CD4-positive, alpha-beta T cell treated with Interleukin-15 for 1 hour (primary cell): ENCODE results near the gene NBEA.
A peak's percentile ranks its signal among the peaks of the same experiment; 100 is the strongest.
"Not testable (repeated sequence)": the region's sequence is repeated elsewhere in the genome, so short reads cannot be mapped to it uniquely, and the experiment has no call there.

ENCODE experiments used
- DNase-seq: peaks from one replicate; pipeline ENCODE4 v3.0.0-alpha.2; 2020

Gene NBEA, protein sequence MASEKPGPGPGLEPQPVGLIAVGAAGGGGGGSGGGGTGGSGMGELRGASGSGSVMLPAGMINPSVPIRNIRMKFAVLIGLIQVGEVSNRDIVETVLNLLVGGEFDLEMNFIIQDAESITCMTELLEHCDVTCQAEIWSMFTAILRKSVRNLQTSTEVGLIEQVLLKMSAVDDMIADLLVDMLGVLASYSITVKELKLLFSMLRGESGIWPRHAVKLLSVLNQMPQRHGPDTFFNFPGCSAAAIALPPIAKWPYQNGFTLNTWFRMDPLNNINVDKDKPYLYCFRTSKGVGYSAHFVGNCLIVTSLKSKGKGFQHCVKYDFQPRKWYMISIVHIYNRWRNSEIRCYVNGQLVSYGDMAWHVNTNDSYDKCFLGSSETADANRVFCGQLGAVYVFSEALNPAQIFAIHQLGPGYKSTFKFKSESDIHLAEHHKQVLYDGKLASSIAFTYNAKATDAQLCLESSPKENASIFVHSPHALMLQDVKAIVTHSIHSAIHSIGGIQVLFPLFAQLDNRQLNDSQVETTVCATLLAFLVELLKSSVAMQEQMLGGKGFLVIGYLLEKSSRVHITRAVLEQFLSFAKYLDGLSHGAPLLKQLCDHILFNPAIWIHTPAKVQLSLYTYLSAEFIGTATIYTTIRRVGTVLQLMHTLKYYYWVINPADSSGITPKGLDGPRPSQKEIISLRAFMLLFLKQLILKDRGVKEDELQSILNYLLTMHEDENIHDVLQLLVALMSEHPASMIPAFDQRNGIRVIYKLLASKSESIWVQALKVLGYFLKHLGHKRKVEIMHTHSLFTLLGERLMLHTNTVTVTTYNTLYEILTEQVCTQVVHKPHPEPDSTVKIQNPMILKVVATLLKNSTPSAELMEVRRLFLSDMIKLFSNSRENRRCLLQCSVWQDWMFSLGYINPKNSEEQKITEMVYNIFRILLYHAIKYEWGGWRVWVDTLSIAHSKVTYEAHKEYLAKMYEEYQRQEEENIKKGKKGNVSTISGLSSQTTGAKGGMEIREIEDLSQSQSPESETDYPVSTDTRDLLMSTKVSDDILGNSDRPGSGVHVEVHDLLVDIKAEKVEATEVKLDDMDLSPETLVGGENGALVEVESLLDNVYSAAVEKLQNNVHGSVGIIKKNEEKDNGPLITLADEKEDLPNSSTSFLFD (N-terminal part only)

DNA sequence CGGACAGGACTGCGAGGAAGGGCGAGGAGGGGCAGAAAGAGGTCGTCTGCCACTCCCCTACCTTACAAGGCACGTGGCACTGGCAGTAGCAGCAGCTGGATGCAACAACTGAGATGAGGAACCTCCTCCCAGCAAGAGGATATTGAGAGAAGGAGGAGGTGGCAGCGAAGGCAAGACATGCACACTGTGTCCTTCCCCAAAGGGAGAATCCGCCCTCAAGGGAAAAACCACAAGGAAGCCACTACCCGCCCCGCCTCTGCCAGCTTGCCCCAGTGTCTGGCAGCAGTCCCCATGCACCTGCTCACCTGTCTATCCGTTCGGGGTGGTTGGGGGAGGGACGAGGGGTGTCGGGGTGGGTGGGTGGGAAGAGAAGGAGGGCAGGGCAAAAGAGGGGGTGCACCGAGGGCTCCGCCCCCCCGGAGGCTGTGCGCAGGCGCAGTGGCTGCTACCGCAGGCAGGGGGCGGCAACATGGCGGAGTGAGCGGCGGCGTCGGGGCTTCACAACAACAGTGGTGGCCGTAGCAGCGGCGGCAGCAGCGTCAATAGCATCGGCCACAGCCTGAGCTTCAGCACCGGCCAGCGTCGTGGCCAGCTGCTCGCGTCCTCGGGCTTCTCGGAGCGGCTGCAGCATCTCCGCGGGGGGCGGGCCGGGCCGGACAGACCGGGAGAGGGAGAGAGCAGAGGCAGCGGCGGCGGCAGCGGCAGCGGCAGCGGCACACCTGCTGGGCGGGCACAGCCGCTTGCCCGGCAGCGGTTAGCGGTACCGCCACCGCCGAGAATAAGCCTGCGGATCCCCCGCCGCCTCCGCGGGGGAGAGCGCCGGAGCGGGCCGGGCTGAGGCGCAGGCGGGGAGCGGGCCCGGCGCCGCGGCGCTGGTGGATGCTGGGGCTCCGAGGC is at the start of gene NBEA:
NBEA (plus strand) TSS at position 436 of the 897 bp plus-strand sequence. CDS start 551 bp downstream, outside the sequence.
- peak; percentile 84 for DNase-seq

DNA sequence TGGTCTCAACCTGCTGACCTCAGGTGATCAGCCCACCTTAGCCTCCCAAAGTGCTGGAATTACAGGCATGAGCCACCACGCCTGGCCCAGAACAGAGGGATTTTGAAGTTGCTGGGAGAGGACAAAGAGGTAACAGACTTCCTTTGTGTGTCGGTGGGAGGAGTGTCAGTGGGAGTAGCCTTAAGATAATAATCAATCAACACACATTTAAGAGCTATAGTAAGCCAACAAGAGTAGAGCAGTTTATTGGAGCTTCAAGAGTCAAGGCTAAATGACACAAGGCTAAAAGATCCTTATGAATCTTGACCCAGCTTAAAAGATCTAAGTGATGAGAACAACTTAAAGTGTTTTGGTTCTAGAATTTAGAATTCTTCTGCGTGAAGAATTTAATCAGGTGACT is 47.3 kb upstream of the NBEA start:
- no peak for DNase-seq

DNA sequence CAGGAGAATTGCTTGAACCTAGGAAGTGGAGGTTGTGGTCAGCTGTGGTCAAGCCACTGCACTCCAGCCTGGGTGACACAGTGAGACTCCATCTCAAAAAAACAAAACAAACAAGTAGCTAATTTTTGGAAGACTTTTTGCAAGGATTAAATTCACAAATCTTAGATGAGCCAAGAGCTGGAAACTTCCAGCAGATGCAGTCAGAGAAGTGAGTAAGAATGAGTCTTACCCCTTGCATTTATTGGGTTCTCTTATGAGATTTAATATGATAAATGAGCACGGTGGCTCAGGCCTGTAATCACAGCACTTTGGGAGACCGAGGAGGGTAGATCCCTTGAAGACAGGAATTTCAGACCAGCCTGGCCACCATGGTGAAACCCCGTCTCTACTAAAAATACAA is 44.9 kb upstream of the NBEA start:
- DNase-seq = no peak

DNA sequence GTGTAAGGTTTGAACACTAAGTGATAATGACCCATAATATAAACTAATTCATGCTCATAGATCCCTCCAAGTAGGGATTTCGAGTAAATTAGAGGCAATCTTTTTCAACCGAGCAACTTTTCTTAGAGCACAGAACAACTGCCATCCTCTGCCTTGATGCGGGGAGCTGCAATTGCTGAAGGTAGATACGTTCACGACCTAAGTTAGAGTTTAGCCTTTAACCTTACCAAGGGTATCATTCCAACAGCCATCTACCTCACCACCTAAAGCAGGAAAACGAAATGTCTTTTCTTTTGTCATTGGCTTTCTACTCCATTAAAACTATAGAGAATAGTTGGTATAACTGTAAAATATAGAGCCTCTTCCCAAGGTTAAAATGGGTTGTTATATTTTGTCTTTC is 42.2 kb upstream of the NBEA start:
- no peak for DNase-seq

DNA sequence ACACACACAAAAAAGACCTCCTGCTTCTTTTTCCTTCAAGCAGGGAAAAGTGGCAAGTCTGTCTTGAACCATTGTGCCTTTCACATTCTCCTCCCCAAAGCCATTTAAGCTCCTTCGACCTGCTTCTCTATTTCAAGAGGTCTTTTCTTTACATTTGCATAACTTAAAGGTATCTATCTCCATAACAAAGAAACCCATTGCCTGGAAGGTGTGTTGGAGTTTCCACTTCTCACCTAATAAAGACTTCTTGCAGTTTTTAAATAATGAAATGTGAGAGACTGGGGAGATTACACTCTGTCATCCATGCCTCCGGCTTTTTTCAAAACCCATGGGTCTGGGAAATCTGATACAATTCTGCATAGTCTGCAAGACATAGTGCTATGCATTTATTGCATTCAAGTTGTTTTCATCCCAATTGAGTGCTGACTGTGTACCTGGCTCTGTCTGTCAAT is 41.8 kb upstream of the NBEA start:
- DNase-seq = no peak

DNA sequence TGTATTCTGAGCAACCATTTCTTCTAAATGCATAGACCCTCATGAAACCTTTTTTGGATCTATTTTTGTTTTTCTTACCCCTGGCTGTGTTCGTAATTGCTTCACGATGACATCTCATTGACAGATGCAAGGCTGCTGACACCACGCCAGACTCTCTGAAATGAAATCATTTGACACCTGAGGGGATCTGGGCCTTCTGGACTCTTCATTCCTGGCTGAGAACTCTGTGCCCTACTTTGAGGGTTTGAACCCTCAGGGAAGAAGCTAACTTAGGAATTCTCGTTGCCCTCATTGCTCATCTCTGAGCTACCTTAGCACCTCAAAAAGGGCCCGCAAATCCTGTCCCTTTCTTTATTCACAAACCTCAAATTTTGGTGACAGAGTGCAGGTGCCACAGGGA is 40.5 kb upstream of the NBEA start:
- no peak for DNase-seq

DNA sequence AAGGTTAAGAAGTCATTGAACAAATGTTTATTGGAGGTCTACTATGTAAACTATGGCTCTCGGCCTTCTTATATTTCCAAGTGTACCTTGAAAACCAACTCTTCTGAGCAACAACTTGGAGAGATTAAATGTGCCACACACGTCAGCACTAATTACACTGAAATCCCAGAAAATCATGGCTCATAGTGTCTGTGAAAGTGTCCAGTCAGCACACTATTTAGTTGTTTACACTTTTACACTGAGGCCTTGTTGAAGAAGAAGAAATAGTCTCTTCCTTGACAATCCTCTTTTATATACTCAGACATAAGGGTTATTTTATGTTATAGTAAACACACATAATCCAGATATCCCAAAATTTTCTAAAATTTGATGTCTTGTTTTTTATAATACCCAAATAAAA is 30.9 kb upstream of the NBEA start:
- DNase-seq = no peak

DNA sequence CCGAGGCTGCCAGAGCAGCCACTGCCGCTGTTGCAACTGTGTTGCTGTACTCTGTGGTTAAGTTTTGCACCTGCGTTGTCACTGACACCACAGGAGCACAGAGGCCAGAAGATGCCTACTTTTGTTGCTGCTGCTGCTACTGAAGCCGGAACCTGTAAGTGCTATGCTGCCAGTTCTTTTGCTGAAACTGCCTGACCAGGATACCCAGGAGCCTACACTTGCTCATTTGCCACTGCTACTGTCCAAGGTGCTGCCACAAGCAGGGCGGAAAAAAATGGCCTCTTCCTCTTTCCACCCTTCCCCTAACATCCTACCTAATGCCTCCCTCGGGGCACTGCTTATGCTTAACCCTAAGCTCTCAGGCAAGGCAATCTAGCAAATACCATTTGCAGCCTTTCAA is 29.0 kb upstream of the NBEA start:
- DNase-seq = no peak

DNA sequence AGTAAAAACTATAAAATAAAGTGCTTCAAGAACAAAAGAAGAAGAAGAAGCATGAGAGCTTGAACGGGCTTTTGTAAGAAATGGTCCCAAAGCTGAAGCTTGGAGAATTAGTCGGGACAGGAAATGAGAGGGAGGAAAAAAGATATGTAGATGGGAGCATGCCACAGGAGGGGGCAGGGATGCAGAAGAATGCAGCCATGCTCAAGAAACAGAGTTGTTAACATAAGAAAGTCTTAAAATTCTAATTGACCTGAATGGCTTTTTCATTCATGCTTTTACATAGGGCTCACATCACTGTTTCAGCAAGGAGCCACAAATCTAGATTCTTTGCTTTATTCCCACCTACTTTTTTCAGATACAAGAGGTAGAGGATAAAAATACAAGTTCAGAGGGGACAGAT is 27.7 kb upstream of the NBEA start:
- DNase-seq = no peak

DNA sequence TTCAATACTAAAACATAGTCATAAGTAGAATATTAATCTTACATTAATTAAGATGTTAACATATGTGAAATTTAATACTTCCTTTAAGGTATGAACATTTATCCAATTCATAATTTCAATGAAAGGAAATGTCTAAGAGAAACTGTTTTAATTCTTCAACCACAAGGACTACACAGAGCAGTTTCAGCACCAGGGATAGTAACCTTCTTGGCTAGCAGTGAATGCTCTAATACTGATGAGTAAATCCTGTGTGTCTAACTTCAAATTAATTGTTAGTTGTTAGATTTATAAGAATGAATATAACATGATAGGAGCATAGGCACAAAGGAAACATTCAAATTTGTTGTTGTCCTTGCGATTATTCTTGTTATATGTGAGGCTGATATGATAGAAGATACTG is 15.6 kb upstream of the NBEA start:
- no peak for DNase-seq

DNA sequence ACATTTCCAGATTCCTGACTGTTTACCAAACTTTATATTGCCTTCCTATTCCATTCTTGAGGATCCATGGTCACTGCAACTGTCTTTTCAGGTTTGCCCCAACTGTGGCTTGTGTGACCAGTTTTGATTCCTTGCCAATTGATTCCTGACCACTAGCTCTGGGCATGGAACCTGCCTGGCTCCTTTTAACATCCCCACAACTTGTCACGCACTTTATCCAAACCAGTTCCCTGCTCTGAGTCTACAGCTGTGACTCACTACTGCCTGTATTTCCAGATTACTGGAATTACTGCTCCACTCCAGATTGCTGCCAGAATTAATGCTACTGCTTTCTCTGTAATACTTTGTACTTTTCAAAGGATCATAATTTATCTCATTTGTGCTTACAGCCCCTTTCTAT is 13.4 kb upstream of the NBEA start:
- DNase-seq = not testable (repeated sequence)

DNA sequence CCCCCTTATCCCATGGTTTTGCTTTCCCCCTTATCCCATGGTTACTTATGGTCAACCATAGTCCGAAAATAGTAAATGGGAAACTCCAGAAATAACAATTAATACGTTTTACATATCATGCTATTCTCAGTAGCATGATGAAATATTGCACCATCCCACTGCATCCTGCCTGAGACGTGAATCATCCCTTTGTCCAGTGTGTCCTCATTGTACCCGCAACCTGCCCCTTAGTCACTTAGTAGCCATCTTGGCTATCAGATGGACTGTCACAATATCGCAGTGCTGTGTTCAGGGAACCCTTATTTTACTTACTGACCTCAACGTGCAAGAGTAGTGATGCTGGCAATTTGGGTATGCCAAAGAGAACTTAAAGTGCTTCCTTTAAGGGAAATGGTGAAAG is 10.5 kb upstream of the NBEA start:
- no peak for DNase-seq

DNA sequence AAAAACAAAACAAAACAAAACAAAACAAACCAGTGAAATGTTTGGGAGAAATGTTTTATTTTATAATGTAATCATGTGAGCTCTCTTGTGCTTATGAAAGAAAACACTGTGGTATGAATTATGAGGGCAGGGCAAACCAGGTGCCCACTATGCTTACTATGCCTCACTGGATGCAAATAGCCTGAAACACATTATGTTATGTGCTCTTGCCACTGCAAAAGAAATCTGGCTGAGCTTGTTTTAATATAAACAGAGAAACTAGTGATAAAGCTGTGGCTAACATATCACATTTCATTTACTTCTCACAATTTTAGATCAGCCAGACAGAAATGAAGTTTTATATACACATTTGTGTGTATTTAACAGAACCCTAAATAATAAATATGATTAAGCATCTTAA is 8.7 kb upstream of the NBEA start:
- DNase-seq = no peak

DNA sequence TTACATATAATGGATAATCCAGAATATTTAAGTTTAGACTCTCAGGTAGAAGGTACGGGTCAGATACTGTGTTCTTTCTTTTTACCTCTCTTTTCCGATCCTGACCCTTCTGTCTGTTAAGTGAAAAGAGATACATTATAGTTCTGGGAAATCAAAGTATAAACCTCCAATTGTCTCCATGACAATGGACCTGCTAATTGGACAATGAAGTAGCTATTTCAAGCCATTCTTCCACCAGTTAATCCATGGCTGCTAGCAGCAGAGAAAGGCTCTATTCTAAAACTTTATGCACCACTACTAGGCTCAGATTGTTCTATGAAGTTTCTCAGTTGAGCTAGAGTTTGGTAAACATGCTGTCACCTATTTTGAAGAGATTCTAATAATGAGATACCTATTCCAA is 8.3 kb upstream of the NBEA start:
- DNase-seq = no peak

DNA sequence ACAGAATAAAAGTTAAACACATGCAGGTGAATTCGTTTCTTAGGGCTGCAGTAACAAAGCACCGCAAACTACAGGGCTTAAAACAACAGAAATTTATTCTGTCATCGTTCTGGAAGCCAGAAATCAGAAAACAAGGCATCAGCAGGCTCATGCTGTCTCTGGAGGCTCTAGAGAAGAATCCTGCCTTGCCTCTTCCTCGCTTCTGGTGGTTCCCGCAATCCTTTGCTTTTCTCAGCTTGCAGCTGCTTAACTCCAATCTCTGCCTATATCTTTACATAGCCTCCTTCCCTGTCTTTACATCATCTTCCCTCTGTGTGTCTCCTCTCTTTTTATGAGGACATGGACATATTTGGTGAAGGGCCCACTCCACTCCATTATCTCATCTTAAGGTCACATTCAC is 6.2 kb upstream of the NBEA start:
- no peak for DNase-seq

DNA sequence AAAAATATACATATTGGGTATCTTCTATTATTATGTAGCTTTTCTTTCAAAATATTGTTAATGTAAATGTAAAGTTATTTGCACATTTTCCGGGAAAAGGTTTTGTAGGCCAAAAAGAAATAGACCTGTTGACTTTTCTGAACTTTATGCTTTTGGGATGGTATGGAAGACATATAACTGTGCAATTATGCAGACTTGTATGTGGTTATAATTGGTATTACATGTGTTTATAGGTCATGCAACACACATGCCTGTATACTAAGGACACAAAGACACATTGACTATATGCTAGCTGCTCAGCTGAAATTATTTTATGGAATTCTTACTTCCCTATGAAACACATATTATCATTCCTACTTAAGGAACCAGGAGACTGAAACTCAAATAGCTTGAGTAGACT is 2.3 kb upstream of the NBEA start:
- no peak for DNase-seq

DNA sequence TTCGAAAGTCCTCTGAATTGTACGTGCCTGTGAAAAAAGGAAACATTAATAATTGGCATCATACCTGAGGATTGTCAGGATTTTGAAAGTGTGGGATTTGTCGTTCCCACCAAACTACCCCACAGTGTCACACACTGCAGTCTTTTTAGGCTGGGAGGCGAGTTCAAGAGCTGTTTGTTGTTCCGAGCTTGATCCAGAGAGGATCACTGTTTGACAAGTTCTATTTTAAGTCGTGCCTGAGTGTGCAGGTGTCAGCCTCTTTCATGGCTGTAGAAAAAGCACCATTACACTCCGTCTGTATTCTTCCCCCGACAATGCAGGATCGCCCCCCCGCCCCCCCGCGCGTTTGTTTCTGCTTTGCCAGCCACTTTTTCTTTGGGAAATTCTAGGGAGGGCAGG is 635 bp upstream of the NBEA start:
- no peak for DNase-seq

DNA sequence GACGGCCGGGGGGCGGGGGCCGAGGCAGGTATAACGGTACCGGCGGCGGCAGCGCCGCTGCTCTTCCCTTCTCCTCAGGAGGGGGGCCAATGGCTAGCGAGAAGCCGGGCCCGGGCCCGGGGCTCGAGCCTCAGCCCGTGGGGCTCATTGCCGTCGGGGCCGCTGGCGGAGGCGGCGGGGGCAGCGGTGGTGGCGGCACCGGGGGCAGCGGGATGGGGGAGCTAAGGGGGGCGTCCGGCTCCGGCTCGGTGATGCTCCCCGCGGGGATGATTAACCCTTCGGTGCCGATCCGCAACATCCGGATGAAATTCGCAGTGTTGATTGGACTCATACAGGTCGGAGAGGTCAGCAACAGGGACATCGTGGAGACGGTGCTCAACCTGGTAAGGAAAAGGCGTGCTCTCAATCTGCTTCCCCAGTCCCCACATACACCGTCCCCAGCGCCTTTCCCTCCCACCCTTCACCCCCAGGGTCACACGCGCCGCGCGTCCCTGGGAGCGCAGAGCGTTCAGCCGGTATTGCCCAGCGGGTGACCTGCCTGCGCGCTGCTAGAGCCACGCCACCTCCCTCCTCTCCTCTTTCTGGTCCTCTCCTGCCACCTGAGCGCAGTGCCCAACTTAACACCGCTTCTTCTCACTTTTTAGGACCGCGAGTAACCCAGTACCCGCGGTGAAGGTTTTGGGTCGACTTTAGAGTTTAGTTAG is 814 bp downstream of the NBEA start:
- no peak for DNase-seq

DNA sequence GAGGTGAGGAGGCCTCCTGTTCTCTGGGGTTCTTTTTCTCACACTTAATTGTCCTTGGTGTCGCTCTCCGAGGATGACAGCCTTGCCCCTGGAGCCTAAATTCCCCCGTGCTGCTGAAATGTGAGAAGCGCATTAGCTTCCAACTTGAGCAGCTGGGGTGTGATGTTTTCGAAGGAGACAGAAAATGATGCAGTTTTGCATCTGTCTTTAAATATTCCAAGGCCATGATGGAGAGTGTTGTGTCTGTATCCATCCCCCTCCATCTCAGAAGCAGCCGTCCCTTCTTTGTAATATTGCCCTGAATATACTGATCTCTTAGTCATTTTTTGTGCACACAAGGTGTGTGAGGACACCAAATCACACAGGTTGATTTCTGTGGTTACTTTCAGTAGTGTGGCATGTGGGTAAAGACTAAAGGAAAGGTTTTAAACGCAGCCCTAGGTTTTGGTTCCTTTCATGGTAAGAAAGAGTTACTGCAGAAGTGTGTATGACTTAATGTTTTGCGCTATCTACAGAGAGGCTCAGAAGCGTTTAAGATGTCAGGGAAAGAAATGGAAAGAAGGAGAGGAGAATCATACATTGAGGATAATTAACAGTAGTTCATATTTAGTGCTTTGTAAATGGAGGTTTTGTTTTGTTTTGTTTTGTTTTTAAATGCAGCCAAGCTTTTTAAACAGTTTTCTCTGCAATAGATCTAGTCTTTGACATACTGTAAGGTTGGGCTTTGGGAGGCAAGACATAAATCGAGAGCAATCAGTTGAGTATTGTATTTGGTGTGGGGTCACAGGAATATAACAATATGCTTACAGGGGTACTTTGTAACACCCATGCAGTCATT is 1.6 kb downstream of the NBEA start:
- DNase-seq = no peak

DNA sequence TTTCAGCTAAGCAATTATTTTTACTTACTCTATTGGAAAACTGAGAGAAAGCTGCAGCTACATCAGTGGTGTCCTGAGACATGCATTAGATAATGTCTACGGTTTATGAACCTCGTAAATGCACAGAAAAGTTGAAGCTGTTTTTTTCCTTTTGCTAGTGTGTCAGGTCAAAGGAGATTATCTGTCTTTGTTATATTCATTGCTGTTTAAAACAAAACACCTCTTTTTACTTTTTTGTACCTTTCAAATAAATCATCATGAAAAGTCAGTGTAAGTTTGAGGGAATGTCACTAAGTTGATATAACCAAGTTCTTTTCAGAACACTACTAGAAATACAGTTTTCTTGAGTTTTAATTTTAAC is 2.2 kb downstream of the NBEA start:
- DNase-seq = no peak

DNA sequence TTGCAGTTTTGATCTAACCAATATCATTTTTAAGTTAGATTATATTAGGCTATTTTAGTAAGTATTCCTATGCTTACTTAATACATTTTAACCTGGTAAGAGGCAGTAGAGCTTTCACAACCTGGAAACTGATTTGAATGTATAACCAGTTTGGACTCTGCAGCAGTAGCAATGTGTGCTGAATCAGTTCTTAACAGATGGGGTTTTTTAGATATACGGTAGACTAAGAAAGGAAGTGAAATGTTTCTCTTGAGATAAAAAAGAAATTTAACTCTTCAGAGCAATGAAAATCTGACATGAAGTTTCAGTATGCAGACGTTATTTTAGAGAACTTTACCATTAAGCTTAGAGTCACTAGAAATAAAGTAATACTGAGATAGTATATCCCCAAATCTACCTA is 2.7 kb downstream of the NBEA start:
- no peak for DNase-seq
